ENCODE data around the gene CYP1B1. TPM values are rescaled to one million over a fixed set of nuclear protein-coding genes. Genes with fewer than 3 reads are reported as not detected.
A peak's percentile ranks its signal among the peaks of the same experiment; 100 is the strongest.

Gene CYP1B1
- polyA plus RNA-seq, 1 donor from 2014 or later = not detected

DNA sequence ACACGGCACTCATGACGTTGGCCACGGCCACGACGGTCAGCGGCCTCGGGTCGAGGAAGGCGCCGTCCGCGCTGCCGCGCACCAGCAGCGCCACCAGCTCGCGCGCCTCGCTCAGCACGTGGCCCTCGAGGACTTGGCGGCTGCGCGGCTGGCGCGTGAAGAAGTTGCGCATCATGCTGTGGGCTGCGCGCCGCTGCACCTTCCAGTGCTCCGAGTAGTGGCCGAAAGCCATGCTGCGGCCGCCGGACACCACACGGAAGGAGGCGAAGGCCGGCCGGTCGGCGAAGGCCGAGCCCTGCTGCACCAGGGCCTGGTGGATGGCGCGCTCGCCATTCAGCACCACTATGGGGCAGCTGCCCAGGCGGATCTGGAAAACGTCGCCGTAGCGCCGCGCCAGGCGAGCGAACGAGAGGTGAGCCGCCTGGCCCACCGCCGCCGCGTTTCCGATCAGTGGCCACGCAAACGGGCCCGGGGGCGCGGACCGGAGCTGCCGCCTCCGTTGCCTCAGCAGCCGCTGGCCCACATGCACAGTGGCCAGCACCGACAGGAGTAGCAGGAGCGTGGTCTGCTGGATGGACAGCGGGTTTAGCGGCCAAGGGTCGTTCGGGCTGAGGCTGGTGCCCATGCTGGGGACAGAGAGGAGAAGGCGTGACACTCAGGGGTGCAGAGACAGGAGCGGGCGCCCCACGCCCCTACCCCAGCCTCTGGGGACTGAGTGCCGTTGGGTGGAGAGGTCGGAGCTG is 1.0 kb downstream of the CYP1B1 start:
- no peak overlapping the region for H3K4me2 ChIP-seq (ENCODE audit: low read length)
- H3F3A ChIP-seq (ENCODE audit: insufficient read depth, low read length, poor library complexity, severe bottlenecking) = no peaks in the 10 kb centered on the region
- H3K27me3 ChIP-seq (ENCODE audit: insufficient read depth, low read depth, low read length) = peaks cover 66% of the 10 kb centered on the region
- no peaks in the 10 kb centered on the region for H3K79me2 ChIP-seq (replicated peaks; ENCODE audit: insufficient read depth, low read length)
- no peak overlapping the region for H3K9ac ChIP-seq (ENCODE audit: low read length)
- no peak overlapping the region for H2AFZ ChIP-seq (ENCODE audit: low read depth, low read length)
- H3K9me3 ChIP-seq (ENCODE audit: low read length) = peaks cover 2% of the 10 kb centered on the region
- no peaks in the 10 kb centered on the region for H4K20me1 ChIP-seq (ENCODE audit: insufficient read depth)
- no peaks in the 10 kb centered on the region for H3K36me3 ChIP-seq (ENCODE audit: insufficient read depth, low read length)
- TF ChIP-seq MXI1 (conservative IDR thresholded peaks at IDR 0.05; ENCODE audit: poor library complexity, severe bottlenecking) = peak; percentile 36
- no peak for TF ChIP-seq TAF1 (IDR thresholded peaks at IDR 0.05; ENCODE audit: low read depth)
- TF ChIP-seq, protein P1, sequence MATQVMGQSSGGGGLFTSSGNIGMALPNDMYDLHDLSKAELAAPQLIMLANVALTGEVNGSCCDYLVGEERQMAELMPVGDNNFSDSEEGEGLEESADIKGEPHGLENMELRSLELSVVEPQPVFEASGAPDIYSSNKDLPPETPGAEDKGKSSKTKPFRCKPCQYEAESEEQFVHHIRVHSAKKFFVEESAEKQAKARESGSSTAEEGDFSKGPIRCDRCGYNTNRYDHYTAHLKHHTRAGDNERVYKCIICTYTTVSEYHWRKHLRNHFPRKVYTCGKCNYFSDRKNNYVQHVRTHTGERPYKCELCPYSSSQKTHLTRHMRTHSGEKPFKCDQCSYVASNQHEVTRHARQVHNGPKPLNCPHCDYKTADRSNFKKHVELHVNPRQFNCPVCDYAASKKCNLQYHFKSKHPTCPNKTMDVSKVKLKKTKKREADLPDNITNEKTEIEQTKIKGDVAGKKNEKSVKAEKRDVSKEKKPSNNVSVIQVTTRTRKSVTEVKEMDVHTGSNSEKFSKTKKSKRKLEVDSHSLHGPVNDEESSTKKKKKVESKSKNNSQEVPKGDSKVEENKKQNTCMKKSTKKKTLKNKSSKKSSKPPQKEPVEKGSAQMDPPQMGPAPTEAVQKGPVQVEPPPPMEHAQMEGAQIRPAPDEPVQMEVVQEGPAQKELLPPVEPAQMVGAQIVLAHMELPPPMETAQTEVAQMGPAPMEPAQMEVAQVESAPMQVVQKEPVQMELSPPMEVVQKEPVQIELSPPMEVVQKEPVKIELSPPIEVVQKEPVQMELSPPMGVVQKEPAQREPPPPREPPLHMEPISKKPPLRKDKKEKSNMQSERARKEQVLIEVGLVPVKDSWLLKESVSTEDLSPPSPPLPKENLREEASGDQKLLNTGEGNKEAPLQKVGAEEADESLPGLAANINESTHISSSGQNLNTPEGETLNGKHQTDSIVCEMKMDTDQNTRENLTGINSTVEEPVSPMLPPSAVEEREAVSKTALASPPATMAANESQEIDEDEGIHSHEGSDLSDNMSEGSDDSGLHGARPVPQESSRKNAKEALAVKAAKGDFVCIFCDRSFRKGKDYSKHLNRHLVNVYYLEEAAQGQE (IDR thresholded peaks at IDR 0.05; ENCODE audit: borderline replicate concordance) = no peak
- TF ChIP-seq RAD21 (conservative IDR thresholded peaks at IDR 0.05) = no peak
- no peak for TF ChIP-seq POLR2AphosphoS5 (IDR thresholded peaks at IDR 0.05)
- TF ChIP-seq EZH2 (IDR thresholded peaks at IDR 0.05; ENCODE audit: borderline replicate concordance, insufficient read depth, low read length, poor library complexity, severe bottlenecking) = no peak
- no peak for TF ChIP-seq EP300 (conservative IDR thresholded peaks at IDR 0.05; ENCODE audit: poor library complexity, severe bottlenecking)
- no peak for TF ChIP-seq SMC3 (conservative IDR thresholded peaks at IDR 0.05; ENCODE audit: poor library complexity)
- TF ChIP-seq CTCF (IDR thresholded peaks at IDR 0.05; ENCODE audit: poor library complexity, severe bottlenecking) = peak; percentile 6
- peak overlapping the region; percentile 75 for H3K4me3 ChIP-seq (ENCODE audit: low read length)
- H3K27ac ChIP-seq (ENCODE audit: low read length) = no peak overlapping the region
- H3K9me2 ChIP-seq (ENCODE audit: insufficient read depth, low read length) = no peaks in the 10 kb centered on the region

- Histone ChIP-seq H3K36me3 (ENCODE audit: insufficient read depth, low read length) (no peaks in the 10 kb centered on the region), H3F3A (ENCODE audit: insufficient read depth, low read length, poor library complexity, severe bottlenecking) (no peaks in the 10 kb centered on the region), H3K9me3 (ENCODE audit: low read length) (peaks cover 2% of the 10 kb centered on the region), H3K79me2 (replicated peaks; ENCODE audit: insufficient read depth, low read length) (no peaks in the 10 kb centered on the region), H3K27me3 (ENCODE audit: insufficient read depth, low read depth, low read length) (peaks cover 66% of the 10 kb centered on the region), H3K9me2 (ENCODE audit: insufficient read depth, low read length) (no peaks in the 10 kb centered on the region), H4K20me1 (ENCODE audit: insufficient read depth) (no peaks in the 10 kb centered on the region), H3K27ac (ENCODE audit: low read length) (no peak overlapping the region), H2AFZ (ENCODE audit: low read depth, low read length) (no peak overlapping the region), H3K4me2 (ENCODE audit: low read length) (no peak overlapping the region), H3K4me3 (ENCODE audit: low read length) (peak overlapping the region; percentile 75), H3K9ac (ENCODE audit: low read length) (no peak overlapping the region)
- TF ChIP-seq SMC3 (conservative IDR thresholded peaks at IDR 0.05; ENCODE audit: poor library complexity) = no peak
- TF ChIP-seq, protein P1 (IDR thresholded peaks at IDR 0.05; ENCODE audit: borderline replicate concordance) = no peak
- no peak for TF ChIP-seq MXI1 (conservative IDR thresholded peaks at IDR 0.05; ENCODE audit: poor library complexity, severe bottlenecking)
- no peak for TF ChIP-seq EZH2 (IDR thresholded peaks at IDR 0.05; ENCODE audit: borderline replicate concordance, insufficient read depth, low read length, poor library complexity, severe bottlenecking)
- no peak for TF ChIP-seq RAD21 (conservative IDR thresholded peaks at IDR 0.05)
- TF ChIP-seq POLR2AphosphoS5 (IDR thresholded peaks at IDR 0.05) = no peak
- TF ChIP-seq TAF1 (IDR thresholded peaks at IDR 0.05; ENCODE audit: low read depth) = no peak
- TF ChIP-seq CTCF (IDR thresholded peaks at IDR 0.05; ENCODE audit: poor library complexity, severe bottlenecking) = no peak
- TF ChIP-seq EP300 (conservative IDR thresholded peaks at IDR 0.05; ENCODE audit: poor library complexity, severe bottlenecking) = no peak
These were observed 1.7 kb downstream of the CYP1B1 start for GRCh38 chr2:38074058-38074763.

All from neural cell (in vitro differentiated cells).